ENCODE results near the gene PIH1D1. TPM values are rescaled to one million over a fixed set of nuclear protein-coding genes. Genes with fewer than 3 reads are reported as not detected.

Gene PIH1D1
- total and polyA plus RNA-seq, 10 of the 15 experiments (the other 5 are each of a cell fraction or from before 2014, with no cell fraction given) = 16.1 to 153 (median 106) TPM

DNA sequence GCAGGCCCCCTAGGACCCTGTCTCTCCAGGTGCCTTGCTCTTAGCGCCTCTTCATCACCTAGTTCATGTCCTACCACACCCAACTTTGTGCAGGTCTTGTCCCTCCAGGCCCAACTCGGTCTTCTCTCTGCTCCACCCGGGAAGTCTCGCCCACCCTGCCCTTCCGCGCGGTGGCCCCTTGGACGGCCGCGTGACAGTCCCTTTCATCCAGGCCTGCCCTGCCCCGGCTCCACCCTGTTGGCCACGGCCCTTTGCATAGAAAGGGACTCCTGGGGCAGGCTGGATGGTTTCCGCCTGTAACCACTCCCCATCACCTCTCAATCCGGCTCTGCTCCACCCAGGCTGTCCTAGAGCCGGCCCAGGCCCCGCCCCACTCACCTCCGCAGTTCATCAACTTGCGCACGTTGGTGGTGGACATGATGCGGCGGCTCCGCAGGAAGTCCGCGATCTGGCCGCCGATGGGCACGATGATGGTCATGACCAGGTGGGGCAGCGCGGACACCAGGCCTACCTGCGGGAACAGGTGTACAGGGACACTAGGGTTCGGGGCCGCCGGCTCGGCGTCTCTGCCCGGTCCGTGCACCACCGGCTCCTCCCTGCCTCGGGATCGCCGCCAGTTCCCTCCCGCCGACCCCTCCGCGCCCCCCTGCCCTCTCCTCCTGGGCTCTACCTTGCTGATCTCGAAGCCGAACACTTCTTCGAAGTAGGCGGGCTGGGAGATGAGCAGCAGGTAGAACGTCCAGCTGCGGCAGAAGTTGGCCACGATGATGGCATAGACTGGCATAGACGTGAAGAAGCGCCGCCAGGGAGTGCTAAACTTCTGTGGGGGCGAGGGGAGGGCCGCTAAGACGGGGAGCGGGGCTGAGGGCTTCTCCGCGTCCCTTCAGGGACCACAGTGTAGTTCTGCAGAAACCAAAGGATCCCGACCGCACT is 19.2 kb downstream of the PIH1D1 start:
- Histone ChIP-seq H3K9ac (ENCODE audit: control insufficient read depth, insufficient read depth, low read length) (no peak overlapping the region), H3K4me3 (no peak overlapping the region), H3K4me2 (ENCODE audit: control insufficient read depth, insufficient read depth) (no peak overlapping the region), H3K4me1 (ENCODE audit: control insufficient read depth, insufficient read depth, low read length) (no peaks in the 10 kb centered on the region; the same call in 1 of the 2 replicates), H3K36me3 (ENCODE audit: control insufficient read depth in 2 of 2, insufficient read depth in 2 of 2, low read length in 1 of 2) (no peaks in the 10 kb centered on the region), H3K9me3 (replicated peaks; ENCODE audit: control insufficient read depth, insufficient read depth, low read length) (no peaks in the 10 kb centered on the region), H2AFZ (ENCODE audit: control insufficient read depth, low read depth, low read length) (no peak overlapping the region), H3K27ac (ENCODE audit: control insufficient read depth, insufficient read depth) (no peak overlapping the region), H3K79me2 (ENCODE audit: control insufficient read depth, insufficient read depth, low read length) (no peaks in the 10 kb centered on the region), H3K27me3 (replicated peaks in 1 of 2; ENCODE audit: control insufficient read depth in 2 of 2, insufficient read depth in 2 of 2, low read length in 1 of 2) (peaks cover 7 to 14% of the 10 kb centered on the region in 2 experiments), H4K20me1 (ENCODE audit: control insufficient read depth, insufficient read depth) (no peaks in the 10 kb centered on the region)
- no TSS peak for BruUV-seq (replicated peaks)
- in situ Hi-C loops (cut with MboI) = no loop called here
- intact Hi-C loops (cut with micrococcal nuclease; ENCODE audit: unreplicated experiment) = no loop called here
- ChIA-PET RAD21 (ENCODE audit: unreplicated experiment) (no interaction called here), SMC1A (ENCODE audit: uncharacterized antibody, unreplicated experiment) (interaction anchor here (1.2 kb wide), 1 partner anchor 13 kb away, joined by 3 read pairs; no protein-coding TSS in a partner anchor), POLR2A (no interaction called here), CTCF (interaction anchor here (0.9 to 1.9 kb wide), 3 partner anchors 30 to 98 kb away, joined by 3 to 5 read pairs (median 3); no protein-coding TSS in a partner anchor)
- WGBS (ENCODE audit: insufficient coverage, insufficient replicate concordance, low lambda C conversion rate, missing lambda C conversion rate) = 12% methylated on average over 47 of the region's 63 CpGs
- no peak for FAIRE-seq
- ATAC-seq = 0 out of 3 replicates have a peak, but pooled peaks have one; percentile 27
- no peak for DNase-seq (ENCODE audit: low read depth, low spot score)
- no peak for TF ChIP-seq BCLAF1 (IDR thresholded peaks at IDR 0.05)
- TF ChIP-seq STAT1 (conservative IDR thresholded peaks at IDR 0.05) = no peak
- TF ChIP-seq RB1 (IDR thresholded peaks at IDR 0.05; ENCODE audit: borderline replicate concordance) = no peak
- TF ChIP-seq PAX5 (IDR thresholded peaks at IDR 0.05; ENCODE audit: borderline replicate concordance, low read depth, low read length) = no peak
- no peak for TF ChIP-seq ZSCAN29 (IDR thresholded peaks at IDR 0.05)
- TF ChIP-seq MXI1 (IDR thresholded peaks at IDR 0.05; ENCODE audit: low read depth, low read length) = no peak
- TF ChIP-seq FOXK2 (IDR thresholded peaks at IDR 0.05) = no peak
